T-cell (primary cell): Measurements from ENCODE around the gene HECTD1. TPM values are rescaled to one million over a fixed set of nuclear protein-coding genes. Genes with fewer than 3 reads are reported as not detected.
"Not testable (repeated sequence)": the region's sequence is repeated elsewhere in the genome, so short reads cannot be mapped to it uniquely, and the experiment has no call there.

Source experiments
- ATAC-seq, 4 experiments: fragments of 200-7000 bp in 3 of 4; fragments of 150-1000 bp in 1 of 4; cut with Tn5 transposase; replicated peaks in 1 of 4; 1 replicate in 3 of 4; 2 replicates in 1 of 4; pipeline ENCODE4 v1.10.0; 2021; ENCODE audit warnings: moderate library complexity in 3 of 4, mild to moderate bottlenecking in 2 of 4, moderate number of reproducible peaks in 1 of 4
- CTCF ChIA-PET, 2 donors: fragments of 300-600 bp; sonication (Branson Sonifier 250); formaldehyde crosslinking; loops; one replicate each; lab custom pipeline; 2022; ENCODE audit warnings: antibody characterized with exemption in 2 of 2; lab: Charles Lee
- POLR2A ChIA-PET, 2 donors: fragments of 300-600 bp; sonication (Branson Sonifier 250); formaldehyde crosslinking; loops; one replicate each; lab custom pipeline; 2022; ENCODE audit warnings: antibody characterized with exemption in 2 of 2; lab: Charles Lee
- DNase-seq, 35 experiments: peaks; one replicate each; pipeline versions ENCODE4 v3.0.0 to v3.0.0-alpha.2; 2013 to 2023
- H3K27ac ChIP-seq: one replicate; pipeline ENCODE4 v1.5.1; 2013; ENCODE audit warnings: low read length
- H3K27me3 ChIP-seq, 2 experiments: replicated peaks in 1 of 2; 1 replicate in 1 of 2; 2 replicates in 1 of 2; pipeline versions ENCODE4 v1.6.1 to v1.7.0; 2013; ENCODE audit warnings: low read length in 1 of 2, mixed read lengths in 1 of 2; ENCODE audit not compliant: control insufficient read depth in 2 of 2, insufficient read depth in 2 of 2; ENCODE audit errors: extremely low read depth in 1 of 2
- H3K36me3 ChIP-seq, 2 donors: 1 replicate in 1 of 2; 2 replicates in 1 of 2; pipeline versions ENCODE4 v1.6.1 to v1.7.0; 2013; ENCODE audit warnings: low read length in 1 of 2; ENCODE audit not compliant: control insufficient read depth in 2 of 2, insufficient read depth in 1 of 2; ENCODE audit errors: extremely low read depth in 1 of 2
- H3K4me1 ChIP-seq, 2 experiments: 1 replicate in 1 of 2; 2 replicates in 1 of 2; pipeline versions ENCODE4 v1.6.1 to v1.7.0; 2013; ENCODE audit warnings: low read length in 2 of 2, mixed read lengths in 1 of 2; ENCODE audit not compliant: insufficient read depth in 2 of 2, control insufficient read depth in 1 of 2; ENCODE audit errors: extremely low read depth in 1 of 2
- H3K4me3 ChIP-seq, 2 donors: 1 replicate in 1 of 2; 2 replicates in 1 of 2; pipeline versions ENCODE4 v1.5.1 to v1.7.0; 2013; ENCODE audit warnings: mild to moderate bottlenecking in 2 of 2, low read length in 1 of 2, moderate library complexity in 1 of 2; ENCODE audit not compliant: control insufficient read depth in 1 of 2; ENCODE audit errors: extremely low read depth in 1 of 2
- H3K9me3 ChIP-seq: 2 replicates; pipeline ENCODE4 v1.7.0; 2013
- H3K27ac Mint-ChIP-seq, 2 donors: one replicate each; pipeline ENCODE4 v1.8.0; 2020 to 2021; ENCODE audit warnings: mild to moderate bottlenecking in 2 of 2, mixed read lengths in 2 of 2
- H3K27me3 Mint-ChIP-seq, 2 donors: one replicate each; pipeline ENCODE4 v1.8.0; 2021 to 2022; ENCODE audit warnings: mixed read lengths in 2 of 2
- H3K36me3 Mint-ChIP-seq: one replicate; pipeline ENCODE4 v1.8.0; 2021; ENCODE audit warnings: mixed read lengths
- H3K4me1 Mint-ChIP-seq, 3 donors: one replicate each; pipeline ENCODE4 v1.8.0; 2020 to 2022; ENCODE audit warnings: mixed read lengths in 3 of 3, mild to moderate bottlenecking in 1 of 3
- H3K4me3 Mint-ChIP-seq, 3 donors: one replicate each; pipeline ENCODE4 v1.8.0; 2020 to 2022; ENCODE audit warnings: mild to moderate bottlenecking in 3 of 3, mixed read lengths in 3 of 3, moderate library complexity in 3 of 3
- H3K9me3 Mint-ChIP-seq, 3 donors: one replicate each; pipeline ENCODE4 v1.8.0; 2020 to 2022; ENCODE audit warnings: mixed read lengths in 3 of 3
- WGBS: methylation state at CpG from one replicate; pipeline ENCODE4 v1.1.5; 2013; ENCODE audit warnings: missing lambda C conversion rate; ENCODE audit not compliant: insufficient coverage; 5-methylcytosine and 5-hydroxymethylcytosine counted together
- total RNA-seq, 35 experiments: library from RNA in 6 of 35; stranded (reverse) in 6 of 35; fragments of 120-200 nt in 1 of 35; gene quantifications; one replicate each; pipeline versions ENCODE4 v1.2.1 to v1.2.4 and lab custom pipeline; 2013 to 2026

HECTD1 gene
- total RNA-seq, 5 donors from 2014 or later (not counting 1 experiment from before 2014, with no cell fraction given), result 118 to 194 (median 132) TPM

DNA sequence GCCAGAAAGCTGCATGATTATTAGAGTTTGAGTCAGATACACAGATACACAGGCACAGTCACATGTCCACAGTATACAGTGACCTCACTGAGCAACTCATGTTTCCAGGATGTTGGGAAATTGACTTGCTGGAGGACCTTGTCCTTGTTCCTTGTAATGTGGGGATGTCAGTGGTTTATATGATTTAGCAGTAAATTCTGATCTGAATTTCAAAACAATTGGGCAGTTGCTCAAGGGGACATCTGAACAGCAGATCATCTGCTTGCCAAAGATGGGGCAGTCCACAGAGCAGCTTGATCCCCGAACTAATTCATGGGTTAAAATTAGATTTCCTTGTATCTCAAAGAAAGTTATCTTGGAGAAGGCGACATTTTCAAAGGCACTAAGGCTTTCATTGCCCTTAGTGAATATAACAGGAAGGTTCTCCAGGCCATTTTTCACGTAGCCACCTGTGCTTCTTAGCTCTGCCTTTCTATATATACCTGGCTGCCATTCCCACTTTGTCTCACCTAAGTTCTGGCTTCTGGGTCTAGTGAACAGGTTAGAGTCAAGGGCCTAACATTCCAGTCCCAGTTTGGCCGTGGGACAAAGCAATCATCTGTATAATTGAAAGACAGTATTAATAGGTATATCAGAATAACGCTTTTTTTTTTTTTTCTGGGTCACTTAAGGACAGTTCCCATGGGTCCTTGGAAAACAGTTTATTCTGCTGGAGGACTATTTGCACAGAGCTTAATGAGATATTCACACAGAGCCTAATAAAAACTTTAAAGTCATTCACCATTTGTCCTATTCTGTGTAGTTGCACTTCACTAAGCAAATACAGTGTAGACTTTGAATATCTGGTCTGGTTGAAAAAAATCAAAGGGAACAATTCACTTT lies 116.5 kb downstream of the HECTD1 start:
- no peak overlapping the region for H3K4me3 Mint-ChIP-seq
- Histone ChIP-seq H3K27me3 (no peaks in the 10 kb centered on the region), H3K4me1 (no peaks in the 10 kb centered on the region), H3K36me3 (peaks cover 0 to 13% of the 10 kb centered on the region in 2 donors), H3K4me3 (no peak overlapping the region), H3K9me3 (no peaks in the 10 kb centered on the region), H3K27ac (no peak overlapping the region)
- ChIA-PET CTCF (interaction anchor here in 1 of 2 donors (0.5 kb wide), 1 partner anchor 108 kb away, joined by 6 read pairs; no protein-coding TSS in a partner anchor), POLR2A (interaction anchor here in 1 of 2 donors (0.5 to 1.4 kb wide), 3 partner anchors 65 to 108 kb away, joined by 3 to 5 read pairs (median 3); partner anchors contain the start of gene STRN3)
- no peaks in the 10 kb centered on the region for H3K9me3 Mint-ChIP-seq
- no peak for DNase-seq
- no peaks in the 10 kb centered on the region for H3K36me3 Mint-ChIP-seq
- no peak for ATAC-seq
- H3K27me3 Mint-ChIP-seq, result no peaks in the 10 kb centered on the region
- no peaks in the 10 kb centered on the region for H3K4me1 Mint-ChIP-seq
- no CpG with 5 or more reads among the region's 5 CpGs for WGBS
- H3K27ac Mint-ChIP-seq, result no peak overlapping the region

DNA sequence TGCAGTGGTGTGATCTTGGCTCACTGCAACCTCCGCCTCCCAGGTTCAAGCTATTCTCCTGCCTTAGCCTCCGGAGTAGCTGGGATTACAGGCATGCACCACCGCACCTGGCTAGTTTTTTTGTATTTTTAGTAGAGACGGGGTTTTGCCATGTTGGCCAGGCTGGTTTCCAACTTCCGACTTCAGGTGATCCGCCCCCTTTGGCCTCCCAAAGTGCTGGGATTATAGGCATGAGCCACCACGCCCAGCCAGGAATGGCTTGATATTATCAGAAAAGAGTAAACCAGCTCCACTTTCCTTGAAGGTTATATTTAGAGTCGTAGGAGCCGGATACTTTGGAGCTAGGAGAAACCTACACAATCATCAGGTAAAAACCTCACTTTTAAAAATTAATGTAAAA lies 121.1 kb downstream of the HECTD1 start:
- H3K27ac ChIP-seq, H3K27me3 ChIP-seq, H3K9me3 ChIP-seq, H3K9me3 Mint-ChIP-seq, H3K27me3 Mint-ChIP-seq, H3K4me1 ChIP-seq, H3K4me3 Mint-ChIP-seq, H3K4me3 ChIP-seq, H3K27ac Mint-ChIP-seq, POLR2A ChIA-PET, DNase-seq, ATAC-seq, H3K4me1 Mint-ChIP-seq: not testable (repeated sequence)
- H3K36me3 ChIP-seq, result peaks cover 9 to 29% of the 10 kb centered on the region in 2 donors
- peaks cover 15% of the 10 kb centered on the region for H3K36me3 Mint-ChIP-seq
- 100% methylated on average over 3 of the region's 9 CpGs for WGBS
- CTCF ChIA-PET, result interaction anchor here in 1 of 2 donors (0.6 kb wide), 2 partner anchors 126 to 188 kb away, joined by 3 to 4 read pairs; no protein-coding TSS in a partner anchor

DNA sequence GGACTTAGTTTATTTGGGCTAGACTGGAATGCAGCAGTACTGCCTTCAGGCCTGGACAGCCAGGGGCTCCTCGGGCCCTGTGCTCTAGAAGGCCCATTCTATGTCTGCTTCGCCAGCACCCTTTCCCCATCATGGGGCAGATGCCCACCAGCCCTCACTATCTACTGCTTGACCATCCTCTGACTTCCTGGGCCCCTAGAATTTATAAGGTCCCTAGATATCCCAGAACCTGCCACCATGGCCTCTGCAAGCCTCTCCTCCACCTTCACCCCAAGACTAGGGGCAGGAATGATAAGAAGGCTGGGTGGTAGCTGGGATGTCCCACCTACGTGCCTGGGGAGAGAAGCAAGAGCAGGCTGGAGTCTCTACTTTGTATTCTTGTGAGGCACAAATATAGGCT lies 122.6 kb downstream of the HECTD1 start:
- Histone ChIP-seq H3K27ac (no peak overlapping the region), H3K4me1 (no peaks in the 10 kb centered on the region), H3K9me3 (no peaks in the 10 kb centered on the region), H3K4me3 (no peak overlapping the region), H3K27me3 (no peaks in the 10 kb centered on the region), H3K36me3 (peaks cover 13 to 36% of the 10 kb centered on the region in 2 donors)
- peaks cover 17% of the 10 kb centered on the region for H3K36me3 Mint-ChIP-seq
- DNase-seq, result no peak
- H3K27ac Mint-ChIP-seq, result no peak overlapping the region
- H3K4me1 Mint-ChIP-seq, result no peaks in the 10 kb centered on the region
- POLR2A ChIA-PET, result no interaction called here
- H3K27me3 Mint-ChIP-seq, result no peaks in the 10 kb centered on the region
- 83% methylated on average over 1 of the region's 3 CpGs for WGBS
- no peak overlapping the region for H3K4me3 Mint-ChIP-seq
- no peaks in the 10 kb centered on the region for H3K9me3 Mint-ChIP-seq
- no peak for ATAC-seq
- CTCF ChIA-PET, result interaction anchor here in 1 of 2 donors (1.1 kb wide), 1 partner anchor 30 kb away, joined by 8 read pairs; no protein-coding TSS in a partner anchor

DNA sequence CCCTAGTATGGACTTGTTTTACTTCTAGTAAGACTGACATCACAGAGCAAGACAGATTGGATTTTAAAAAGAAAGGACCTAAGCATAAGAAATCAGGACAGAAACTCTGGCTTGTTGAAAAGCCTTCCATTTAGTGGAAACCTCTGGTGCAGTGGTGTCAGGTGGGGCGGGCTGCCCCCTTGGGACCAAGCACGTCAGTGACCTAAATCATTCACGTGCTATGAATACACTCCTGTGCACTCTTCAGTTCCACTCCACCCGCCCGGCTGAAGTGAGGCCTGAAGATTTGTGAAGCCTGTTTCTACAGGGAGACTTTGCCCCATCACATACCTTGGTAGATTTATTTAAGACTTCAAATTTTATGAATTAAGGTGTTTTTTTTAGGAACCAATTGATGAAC lies 123.2 kb downstream of the HECTD1 start:
- H3K4me3 Mint-ChIP-seq, result no peak overlapping the region
- ChIA-PET POLR2A (no interaction called here), CTCF (no interaction called here)
- 100% methylated on average over 1 of the region's 5 CpGs for WGBS
- DNase-seq (no peak), ATAC-seq (no peak)
- Histone ChIP-seq H3K9me3 (no peaks in the 10 kb centered on the region), H3K4me1 (no peaks in the 10 kb centered on the region), H3K36me3 (peaks cover 13 to 36% of the 10 kb centered on the region in 2 donors), H3K4me3 (no peak overlapping the region), H3K27me3 (no peaks in the 10 kb centered on the region), H3K27ac (no peak overlapping the region)
- no peaks in the 10 kb centered on the region for H3K27me3 Mint-ChIP-seq
- H3K27ac Mint-ChIP-seq, result no peak overlapping the region
- H3K36me3 Mint-ChIP-seq, result peaks cover 17% of the 10 kb centered on the region
- no peaks in the 10 kb centered on the region for H3K9me3 Mint-ChIP-seq
- H3K4me1 Mint-ChIP-seq, result no peaks in the 10 kb centered on the region

DNA sequence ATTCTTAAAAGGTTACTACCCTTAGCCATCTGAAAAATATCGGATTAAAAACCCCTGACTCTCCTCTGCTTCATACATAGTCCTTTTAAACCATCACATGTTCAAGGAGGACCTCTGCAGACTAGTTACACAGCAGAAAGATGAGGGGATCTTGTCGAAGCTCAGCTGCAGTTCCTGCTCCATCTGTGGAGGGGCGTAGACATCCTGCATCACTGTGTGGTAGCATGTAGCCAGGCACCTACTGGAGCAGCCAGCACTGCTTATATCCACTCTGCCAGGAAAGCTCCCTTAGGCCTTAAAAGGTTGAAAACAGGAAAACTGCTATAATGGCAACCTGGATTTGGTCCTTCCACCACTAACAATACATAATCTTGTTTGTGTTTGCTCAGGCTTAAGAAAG lies 123.8 kb downstream of the HECTD1 start:
- Histone ChIP-seq H3K27ac (no peak overlapping the region), H3K9me3 (no peaks in the 10 kb centered on the region), H3K36me3 (peaks cover 13 to 36% of the 10 kb centered on the region in 2 donors), H3K4me1 (no peaks in the 10 kb centered on the region), H3K27me3 (no peaks in the 10 kb centered on the region), H3K4me3 (no peak overlapping the region)
- Mint-ChIP-seq H3K27me3 (no peaks in the 10 kb centered on the region), H3K4me1 (no peaks in the 10 kb centered on the region), H3K36me3 (peaks cover 20% of the 10 kb centered on the region), H3K27ac (no peak overlapping the region), H3K9me3 (no peaks in the 10 kb centered on the region), H3K4me3 (no peak overlapping the region)
- WGBS, result 90% methylated on average over 2 of the region's 3 CpGs
- ChIA-PET CTCF (no interaction called here), POLR2A (no interaction called here)
- DNase-seq, result no peak
- ATAC-seq, result no peak

DNA sequence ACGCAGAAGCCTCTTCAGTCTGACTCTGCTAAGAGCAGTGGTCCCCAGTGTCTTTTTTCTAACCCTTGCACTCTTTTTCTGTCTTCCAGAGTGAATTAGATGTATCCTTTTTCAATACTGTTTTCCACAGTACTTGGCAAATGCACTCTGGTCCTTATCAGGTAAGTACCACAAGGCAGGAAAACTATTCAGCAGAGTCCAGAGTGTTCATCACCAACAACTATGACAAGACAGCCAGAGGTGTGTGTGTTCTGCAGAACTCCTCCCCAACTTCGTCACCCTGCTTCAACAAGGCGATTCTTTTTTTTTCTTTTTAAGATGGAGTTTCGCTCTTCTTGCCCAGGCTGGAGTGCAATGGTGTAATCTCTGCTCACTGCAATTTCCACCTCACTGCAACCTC lies 127.1 kb downstream of the HECTD1 start:
- Mint-ChIP-seq H3K27me3 (no peaks in the 10 kb centered on the region), H3K36me3 (peaks cover 31% of the 10 kb centered on the region), H3K4me1 (no peaks in the 10 kb centered on the region), H3K27ac (no peak overlapping the region), H3K4me3 (no peak overlapping the region), H3K9me3 (no peaks in the 10 kb centered on the region)
- Histone ChIP-seq H3K4me1 (no peaks in the 10 kb centered on the region), H3K4me3 (no peak overlapping the region), H3K27me3 (no peaks in the 10 kb centered on the region), H3K9me3 (no peaks in the 10 kb centered on the region), H3K36me3 (peaks cover 13 to 26% of the 10 kb centered on the region in 2 donors), H3K27ac (no peak overlapping the region)
- DNase-seq (no peak), ATAC-seq (no peak)
- WGBS, result 100% methylated on average over 1 of the region's 4 CpGs
- ChIA-PET POLR2A (no interaction called here), CTCF (interaction anchor here in 1 of 2 donors (1.0 kb wide), 1 partner anchor 103 kb away, joined by 3 read pairs; no protein-coding TSS in a partner anchor)
